CD4-positive, alpha-beta T cell treated with Interleukin-6 at 100 ng/mL for 8 hours (primary cell): ENCODE results near the gene TMEM134.
"Not testable (repeated sequence)": the region's sequence is repeated elsewhere in the genome, so short reads cannot be mapped to it uniquely, and the experiment has no call there.

ENCODE experiments used
- DNase-seq: peaks from one replicate; pipeline ENCODE4 v3.0.0-alpha.2; 2020; ENCODE audit warnings: mixed read lengths, low spot score

TMEM134 gene

DNA sequence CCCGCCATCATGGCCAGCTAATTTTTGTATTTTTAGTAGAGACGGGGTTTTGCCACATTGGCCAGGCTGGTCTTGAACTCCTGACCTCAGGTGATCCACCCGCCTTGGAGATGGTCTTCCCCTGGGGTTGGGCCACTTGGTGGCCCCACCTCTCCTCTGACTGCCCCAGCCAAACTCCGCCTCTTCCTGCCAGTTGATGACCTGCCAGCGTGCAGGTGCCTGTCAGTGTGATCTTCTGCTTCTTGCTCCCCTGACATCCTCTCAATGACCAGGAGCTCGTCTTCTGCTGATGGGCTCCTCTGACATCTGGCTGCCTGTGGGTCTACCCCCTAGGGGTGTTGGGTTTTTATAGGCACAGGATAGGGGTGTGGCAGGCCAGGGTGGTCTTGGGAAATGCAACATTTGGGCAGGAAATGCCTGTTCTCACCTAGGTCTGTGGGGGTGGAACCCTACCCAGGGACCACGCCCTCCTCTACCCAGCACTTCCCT is 16.9 kb upstream of the TMEM134 start:
- peak; percentile 46 for DNase-seq

DNA sequence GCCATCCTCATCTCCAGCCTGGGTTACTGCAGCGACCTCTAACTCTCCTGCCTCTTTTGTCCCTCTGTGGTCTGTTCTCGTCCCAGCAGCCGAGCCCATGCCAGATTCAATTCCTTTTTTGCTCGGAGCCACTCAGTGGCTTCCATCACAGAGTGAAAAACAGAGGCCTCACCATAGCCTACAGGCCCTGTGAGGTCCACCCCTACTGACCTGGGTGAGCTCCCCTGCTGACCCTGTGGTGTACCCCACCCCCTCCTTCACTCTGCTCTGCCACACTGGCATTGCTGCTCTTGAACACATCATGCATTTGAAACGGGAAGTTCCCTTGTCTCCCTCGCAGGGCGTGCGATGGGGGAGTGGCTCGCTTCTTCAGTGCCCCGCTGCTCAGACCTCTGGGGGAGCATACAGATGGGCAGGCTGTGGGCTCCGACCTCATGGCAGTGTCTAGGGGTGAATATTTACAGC is 15.8 kb upstream of the TMEM134 start:
- DNase-seq: peak; percentile 59

DNA sequence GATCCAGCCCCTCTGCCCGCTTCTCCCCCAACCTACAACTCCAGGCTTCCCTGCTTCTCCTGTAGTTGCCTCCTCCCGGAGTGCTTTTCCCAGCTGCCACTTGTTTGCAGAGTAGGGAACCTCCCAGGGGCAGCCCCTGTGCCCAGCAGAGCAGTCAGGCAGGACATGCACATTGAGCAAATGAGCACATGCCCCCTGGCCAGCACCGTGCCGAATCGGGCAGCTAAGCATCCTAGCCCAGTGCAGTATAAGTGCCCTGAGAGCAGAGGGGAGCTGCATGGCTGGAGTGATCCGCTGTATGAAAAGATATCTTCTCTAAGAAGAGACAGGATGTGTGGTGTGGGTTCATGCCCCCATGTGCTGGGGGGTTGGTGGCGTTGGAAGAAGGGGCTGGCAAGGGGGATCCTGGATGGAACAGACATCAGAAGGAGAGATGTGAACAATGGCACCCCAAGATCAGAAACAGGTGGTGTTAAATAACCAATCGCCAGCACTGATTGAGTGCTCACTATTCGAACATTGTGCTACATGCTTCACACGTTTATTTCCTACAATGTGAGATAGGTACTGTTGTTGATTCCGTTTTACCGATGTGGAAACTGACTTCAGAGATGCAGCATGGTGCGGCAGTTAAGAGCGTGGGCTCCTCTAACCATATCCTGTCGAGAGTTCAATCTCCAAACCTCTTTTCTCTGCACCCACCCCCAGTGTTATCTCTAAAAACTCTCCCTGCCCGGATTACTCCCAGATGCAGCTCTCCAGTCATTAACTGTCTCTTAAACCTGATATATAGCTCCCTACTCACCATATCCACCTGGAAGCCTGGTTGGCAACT is 15.0 kb upstream of the TMEM134 start:
- peak; percentile 71 for DNase-seq

DNA sequence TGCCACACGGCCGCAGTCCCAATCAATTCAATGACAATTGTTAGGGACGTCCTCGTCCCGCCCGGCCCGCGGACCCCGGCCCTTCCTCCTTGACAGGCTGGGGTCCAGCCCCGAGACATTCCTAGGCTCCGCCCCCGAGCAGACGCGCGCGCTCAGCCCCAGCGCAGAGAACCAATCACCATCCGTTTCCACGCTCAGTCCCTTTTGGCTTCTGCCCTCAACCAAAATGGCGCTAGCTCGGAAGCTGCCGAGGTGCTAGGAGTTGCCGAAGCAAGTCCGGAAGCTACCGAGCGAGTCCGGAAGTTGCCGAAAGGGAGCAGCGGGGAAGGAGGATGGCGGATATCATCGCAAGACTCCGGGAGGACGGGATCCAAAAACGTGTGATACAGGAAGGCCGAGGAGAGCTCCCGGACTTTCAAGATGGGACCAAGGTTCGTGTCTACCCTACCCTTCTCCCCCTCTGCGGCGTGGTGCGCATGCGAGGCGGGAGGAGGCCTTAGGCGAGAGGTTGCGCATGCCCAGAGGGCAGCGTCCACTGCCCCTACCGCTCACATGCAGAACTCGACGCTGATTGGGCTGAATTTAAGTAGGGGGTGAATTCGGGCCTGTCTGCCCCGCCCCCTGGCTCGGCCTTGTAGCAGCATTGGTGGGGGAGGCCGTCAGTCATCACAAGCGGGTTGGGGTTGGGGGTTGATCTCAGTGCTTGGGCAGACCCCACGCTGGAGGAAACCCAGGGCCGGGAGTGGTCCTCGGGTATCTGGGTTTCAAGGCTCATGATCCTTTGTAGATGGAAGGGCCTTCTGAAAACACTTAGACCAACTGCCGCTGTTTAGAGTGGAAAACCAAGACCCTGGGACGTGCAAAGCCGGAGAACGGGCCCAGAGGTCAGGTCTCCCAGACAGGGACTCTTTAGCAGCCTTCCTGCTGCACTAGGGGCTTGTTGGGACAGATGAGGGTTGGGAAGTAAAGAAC is 14.1 kb upstream of the TMEM134 start, which contains the start of gene AIP:
AIP (plus strand) TSS at position 200 of the 972 bp plus-strand sequence; CDS start at position 333, 133 bp downstream.
- DNase-seq: peak; percentile 98

DNA sequence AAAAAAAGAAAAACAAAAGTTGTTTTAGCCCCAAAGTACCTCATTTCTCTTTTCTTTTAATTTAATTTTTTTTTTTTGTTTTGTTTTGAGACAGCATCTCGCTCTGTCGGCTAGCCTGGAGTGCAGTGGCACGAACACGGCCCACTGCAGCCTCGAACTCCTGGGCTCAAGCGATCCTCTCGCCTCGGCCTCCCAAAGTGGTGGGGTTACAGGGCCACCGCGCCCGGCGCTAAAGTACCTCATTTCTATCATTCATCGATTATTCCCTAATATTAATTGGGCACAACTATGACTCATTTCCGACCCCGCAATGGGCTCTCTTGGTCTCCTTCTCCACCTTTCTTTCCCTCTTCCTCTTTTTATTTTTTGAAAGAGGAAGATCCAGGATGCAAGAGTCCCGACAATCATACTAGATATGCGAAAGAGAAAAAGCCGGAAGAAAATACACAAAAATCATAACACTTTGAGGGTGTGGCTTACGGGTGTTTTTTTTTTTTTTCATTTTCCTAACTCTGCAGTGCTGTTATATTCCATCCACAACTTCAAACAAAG is 13.3 kb upstream of the TMEM134 start:
- DNase-seq: no peak

DNA sequence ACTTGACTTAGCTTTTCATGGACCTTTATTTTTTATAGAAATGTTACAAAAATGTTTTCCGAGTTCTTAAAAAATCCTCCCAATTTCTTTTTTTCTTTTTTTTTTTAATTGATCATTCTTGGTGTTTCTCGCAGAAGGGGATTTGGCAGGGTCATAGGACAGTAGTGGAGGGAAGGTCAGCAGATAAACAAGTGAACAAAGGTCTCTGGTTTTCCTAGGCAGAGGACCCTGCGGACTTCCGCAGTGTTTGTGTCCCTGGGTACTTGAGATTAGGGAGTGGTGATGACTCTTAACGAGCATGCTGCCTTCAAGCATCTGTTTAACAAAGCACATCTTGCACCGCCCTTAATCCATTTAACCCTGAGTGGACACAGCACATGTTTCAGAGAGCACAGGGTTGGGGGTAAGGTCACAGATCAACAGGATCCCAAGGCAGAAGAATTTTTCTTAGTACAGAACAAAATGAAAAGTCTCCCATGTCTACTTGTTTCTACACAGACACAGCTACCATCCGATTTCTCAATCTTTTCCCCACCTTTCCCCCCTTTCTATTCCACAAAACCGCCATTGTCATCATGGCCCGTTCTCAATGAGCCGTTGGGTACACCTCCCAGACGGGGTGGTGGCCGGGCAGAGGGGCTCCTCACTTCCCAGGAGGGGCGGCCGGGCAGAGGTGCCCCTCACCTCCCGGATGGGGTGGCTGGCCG is 8.4 kb upstream of the TMEM134 start:
- not testable (repeated sequence) for DNase-seq

DNA sequence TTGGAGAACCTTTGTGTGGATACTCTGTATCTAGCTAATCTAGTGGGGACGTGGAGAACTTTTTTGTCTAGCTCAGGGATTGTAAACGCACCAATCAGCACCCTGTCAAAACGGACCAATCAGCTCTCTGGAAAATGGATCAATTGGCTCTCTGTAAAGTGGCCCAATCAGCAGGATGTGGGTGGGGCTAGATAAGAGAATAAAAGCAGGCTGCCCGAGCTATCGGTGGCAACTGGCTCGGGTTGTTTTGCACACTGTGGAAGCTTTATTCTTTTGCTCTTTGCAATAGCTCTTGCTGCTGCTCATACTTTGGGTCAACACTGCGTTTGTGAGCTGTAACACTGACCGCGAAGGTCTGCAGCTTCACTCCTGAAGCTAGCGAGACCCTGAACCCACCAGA is 7.6 kb upstream of the TMEM134 start:
- DNase-seq: not testable (repeated sequence)

DNA sequence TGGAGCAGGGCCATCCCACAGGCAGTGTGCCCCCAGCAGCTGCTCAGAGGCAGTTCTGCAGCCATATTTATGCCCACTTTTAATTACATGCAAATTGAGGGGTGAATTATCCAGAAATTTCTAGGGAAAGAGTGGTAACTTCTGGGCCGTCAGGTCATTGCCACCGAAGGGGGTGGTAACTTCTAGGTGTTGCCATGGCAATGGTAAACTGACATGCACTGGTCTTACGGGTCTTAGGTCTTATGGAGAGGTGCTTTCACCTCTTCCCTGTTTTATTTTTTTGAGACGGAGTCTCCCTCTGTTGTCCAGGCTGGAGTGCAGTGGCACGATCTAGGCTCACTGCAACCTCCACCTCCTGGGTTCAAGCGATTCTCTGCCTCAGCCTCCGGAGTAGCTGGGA is 3.8 kb upstream of the TMEM134 start:
- DNase-seq: no peak

DNA sequence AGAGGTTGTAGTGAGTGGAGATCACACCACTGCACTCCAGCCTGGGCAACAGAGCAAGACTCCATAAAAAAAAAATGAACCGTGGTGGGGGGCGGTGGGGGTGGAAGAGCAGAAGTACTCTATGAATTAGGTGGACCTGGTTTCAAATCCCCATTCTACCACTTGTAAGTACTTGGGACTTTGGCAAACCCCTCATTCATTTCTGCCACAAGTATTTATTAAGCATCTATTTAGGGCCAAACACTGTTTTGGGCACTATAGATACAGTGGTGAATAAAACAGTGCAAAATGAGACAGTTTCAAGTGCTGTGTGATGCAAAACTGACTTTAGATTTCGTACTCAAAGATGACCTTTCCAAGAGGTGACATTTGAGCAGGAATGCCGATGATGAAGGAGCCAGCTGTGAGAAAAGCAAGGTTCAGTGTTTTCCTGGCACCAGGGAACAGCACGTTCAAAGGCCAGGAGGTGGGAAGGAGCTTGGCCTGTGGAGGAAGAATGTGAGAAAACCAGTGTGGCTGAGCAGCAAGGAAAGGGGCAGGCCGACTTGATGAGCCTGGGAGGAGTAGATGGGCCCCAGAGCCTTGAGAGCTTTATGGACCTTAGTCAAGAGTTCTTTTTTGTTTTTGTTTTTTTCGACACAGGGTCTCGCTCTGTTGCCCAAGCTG is 1.4 kb upstream of the TMEM134 start:
- no peak for DNase-seq

DNA sequence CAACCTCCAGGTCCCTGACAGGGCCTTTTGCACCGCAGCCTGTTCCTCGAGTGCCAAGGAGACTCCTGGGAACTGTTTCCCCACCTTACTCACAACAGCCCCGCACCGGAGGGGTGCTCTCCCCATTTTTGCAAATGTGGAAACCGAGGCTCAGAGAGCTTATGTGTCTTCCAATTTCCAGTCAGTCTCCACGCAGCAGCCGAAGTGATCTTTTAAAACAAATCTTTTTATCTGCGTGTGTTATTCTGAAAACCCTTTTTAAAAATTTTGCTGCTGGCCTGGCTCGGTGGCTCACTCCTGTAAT is 409 bp upstream of the TMEM134 start:
- DNase-seq: no peak

DNA sequence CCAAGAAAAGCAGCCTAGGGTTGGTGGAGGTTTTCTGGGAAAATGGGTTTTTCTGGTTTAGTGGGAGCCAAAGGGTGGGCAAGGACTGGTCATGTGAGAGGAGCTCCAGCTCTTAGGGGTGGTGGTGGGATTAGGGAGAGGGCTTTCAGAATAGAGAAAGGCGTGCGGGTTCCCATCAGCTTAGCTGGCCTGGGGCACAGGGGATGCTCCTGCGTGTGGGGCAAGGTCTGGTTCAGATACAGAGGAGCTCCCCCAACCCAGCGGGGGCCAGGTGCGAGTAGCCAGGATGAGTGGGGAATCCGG is 644 bp downstream of the TMEM134 start:
- no peak for DNase-seq

DNA sequence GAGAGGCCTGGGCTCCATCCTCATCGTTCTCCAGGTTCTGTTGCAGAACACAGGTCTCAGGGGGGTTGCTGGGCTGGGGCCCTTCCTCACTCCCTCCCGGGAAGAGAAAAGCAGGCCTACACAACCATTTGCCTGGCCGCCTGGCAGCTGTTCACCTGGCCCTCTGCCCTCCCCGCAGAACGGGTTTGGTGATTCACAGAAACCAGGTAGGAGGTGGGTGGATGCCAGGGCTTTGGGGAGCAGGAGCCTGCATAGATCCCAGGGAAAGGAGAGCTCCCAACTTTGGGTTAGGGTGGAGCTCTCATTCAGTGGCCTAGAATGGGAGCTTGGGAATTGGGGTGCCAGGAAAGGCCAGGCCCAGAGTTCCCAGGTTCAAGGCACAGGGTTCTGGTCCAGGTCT is 995 bp downstream of the TMEM134 start:
- DNase-seq: no peak

DNA sequence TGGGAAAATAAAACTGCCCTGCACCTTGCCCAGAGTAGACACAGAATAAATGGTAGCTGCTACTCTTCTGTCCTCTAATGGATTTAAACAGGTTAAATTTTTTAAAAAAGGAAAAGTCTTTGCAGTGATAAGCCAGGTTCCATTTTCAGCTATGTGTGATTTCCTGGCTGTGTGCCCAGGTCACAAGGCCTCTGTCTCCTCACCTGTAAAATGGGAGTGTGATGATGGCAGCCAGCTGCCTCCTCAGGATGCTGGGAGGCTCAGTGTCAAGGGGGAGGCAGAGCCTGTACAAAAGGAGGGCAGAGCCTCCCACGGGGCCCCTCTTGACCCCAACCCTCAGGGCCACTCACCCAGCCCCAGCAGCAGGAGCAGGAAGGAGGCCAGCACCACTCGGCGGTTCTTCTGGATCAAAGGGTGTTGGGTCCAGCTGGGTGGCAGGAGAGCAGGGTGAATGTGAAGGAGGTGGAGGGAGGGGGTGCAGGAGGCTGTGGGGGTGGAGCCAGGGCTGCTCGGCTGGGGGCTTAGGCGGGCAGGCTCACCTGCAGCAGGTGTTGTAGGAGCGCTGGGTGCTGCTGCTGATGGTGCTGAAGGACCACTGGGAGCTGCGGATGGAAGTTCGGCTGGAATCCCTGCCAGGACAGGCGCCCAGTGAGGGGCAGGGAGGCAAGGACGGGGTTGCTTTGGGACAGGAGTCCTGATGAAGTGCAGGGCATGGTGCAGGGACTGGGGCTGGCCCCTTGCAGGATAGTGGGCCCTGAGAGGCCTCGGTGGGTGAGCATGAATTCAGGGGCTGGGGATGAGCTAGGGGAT is 1.9 kb downstream of the TMEM134 start:
- DNase-seq: no peak

DNA sequence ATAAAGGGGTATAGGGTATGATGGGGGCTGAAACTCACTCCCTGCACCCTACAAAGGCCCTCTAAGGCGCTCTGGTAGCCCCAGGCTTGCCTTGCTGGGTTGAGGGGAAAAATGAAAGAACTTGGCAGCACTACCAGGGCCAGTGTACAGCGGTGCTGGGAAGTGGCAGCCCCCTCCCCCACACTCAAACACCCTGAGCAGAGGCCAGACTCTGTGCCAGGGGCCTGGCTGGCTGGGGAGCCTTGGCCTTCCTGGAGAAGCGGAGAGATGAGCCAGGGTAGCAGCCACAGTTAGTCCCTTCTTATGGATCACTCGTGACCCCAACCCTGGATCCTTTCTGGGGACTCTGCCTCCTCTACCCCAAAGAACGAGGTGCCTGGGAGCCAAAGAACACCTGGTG is 2.7 kb downstream of the TMEM134 start:
- no peak for DNase-seq

DNA sequence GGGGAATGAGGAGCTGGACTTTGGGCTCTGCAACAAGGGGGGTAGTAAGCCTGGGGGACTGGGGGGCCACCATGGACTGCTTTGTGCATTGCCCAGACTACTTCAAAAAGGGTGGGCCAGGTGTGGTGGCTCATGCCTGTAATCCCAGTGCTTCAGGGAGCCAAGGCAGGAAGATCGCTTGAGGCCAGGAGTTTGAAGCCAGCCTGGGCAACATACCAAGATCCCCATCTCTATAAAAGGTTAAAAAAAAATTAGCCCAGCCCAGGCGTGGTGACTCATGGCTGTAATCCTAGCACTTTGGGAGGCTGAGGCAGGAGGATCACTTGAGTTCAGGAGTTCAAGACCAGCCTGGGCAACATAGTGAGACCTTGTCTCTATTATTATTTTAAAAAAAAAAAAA is 3.5 kb downstream of the TMEM134 start:
- DNase-seq: not testable (repeated sequence)

DNA sequence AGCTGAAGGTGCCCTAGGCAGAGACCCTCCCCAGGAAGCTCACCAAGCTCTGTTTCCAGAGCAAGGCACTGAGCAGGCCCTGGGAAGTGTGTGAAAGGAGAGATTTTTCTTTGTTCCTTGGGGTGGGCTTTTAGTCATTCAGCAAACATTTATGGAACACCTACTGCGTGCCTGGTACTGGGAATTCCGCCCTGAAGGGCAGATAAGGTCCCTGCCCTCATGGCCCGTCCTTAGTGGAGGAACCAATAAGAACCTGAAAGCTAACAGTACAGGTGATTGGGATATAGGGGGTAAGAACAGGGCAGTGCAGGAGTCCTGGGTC is 3.9 kb downstream of the TMEM134 start:
- DNase-seq: no peak

DNA sequence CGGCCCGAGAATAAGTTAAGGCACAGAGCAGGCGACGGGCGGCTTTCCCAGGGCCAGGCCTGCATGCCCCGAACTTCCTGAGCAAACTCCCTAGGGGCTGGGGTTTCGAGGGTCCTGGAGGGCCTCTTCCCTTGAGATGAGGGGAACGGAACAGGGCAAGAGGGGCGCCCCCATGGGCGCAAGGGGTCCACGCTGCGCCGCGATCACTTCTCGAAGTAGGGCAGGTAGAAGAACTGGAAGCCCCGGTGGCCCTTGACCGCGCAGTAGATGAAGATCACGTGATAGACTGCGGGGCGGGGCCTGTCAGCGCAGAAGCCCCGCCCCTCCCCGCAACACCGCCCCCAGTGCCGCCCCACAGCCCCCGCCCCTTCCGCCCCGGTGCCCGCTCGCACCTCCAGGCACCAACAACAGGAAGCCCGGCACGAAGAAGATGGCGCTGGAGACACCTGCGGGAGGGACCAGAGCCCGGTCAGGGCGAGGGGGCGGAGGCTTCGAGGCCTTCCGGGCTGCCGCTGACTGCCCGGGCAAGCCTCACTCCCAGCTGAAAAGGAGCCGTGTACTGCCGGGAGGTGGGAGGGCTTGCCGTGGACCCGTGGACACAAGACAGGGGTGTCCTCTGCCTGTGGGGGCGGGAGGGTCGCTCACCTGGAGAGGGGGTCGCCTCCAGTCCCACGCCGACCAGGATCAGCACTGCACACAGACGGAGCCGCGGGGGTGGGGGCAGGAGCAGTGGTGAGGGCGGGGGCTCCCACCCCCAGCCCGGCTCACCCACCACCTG is 4.5 kb downstream of the TMEM134 start:
- DNase-seq: peak; percentile 96

DNA sequence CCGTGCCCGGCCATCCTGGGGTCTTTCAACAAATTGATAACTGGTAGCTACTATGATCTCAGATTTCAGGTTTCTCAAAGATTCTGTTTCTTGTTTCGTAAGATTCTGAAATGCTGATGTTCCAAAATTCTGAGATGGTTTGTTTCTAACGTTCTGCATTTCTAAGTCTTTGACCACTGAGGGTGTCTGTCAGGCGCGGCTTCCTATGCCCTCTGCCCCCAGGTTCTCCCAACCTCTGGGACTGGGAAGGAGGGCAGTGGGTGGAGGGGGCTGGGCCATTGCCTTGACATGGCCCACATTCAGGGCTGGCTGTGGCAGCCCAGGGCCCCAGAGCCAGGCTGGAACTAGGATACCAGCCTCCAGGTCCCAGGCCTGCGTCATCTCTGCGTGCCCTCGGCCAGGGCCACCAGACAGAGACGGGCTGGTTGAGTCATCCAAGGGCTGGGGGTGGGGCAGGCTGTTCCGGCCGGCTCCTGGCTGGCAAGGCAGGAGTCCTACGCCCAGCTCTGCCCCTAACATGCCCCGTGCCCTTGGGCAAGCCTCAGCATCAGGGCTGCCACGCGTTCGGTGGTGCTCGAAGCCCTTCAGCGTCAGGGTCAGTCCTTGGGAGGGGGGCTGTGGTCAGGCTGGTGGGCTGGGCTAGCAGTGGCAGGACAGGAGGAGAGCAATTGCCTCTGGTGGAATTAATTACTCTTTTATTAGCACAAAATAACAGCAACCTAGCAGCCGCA is 5.2 kb downstream of the TMEM134 start:
- no peak for DNase-seq

DNA sequence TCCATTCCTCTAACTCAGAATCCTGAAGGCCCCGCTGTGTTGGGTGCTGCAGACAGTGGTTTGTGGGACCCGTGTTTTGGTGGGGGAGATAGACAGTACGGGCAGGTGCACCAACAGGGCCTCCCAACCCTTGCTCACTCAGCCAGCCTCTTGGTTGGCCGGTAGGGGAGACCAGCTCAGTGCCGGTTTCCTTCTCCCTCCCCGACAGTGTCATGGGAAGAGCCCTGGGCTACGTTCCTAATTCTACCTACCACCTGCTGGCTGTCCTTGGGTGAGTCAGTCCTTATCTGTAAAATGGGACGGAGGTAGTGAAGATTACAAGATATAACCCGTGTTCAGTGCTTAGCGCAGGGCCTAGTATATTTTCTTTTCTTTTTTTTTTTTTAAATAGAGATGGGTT is 5.9 kb downstream of the TMEM134 start:
- no peak for DNase-seq
